Muscle layer of duodenum (tissue), 2 donors: Measurements from ENCODE around the gene PGBD5.

Experiments used
- H3K27ac ChIP-seq: one replicate; pipeline ENCODE4 v1.7.0; 2013; ENCODE audit warnings: mild to moderate bottlenecking, low read length
- H3K27me3 ChIP-seq: one replicate; pipeline ENCODE4 v1.7.0; 2013; ENCODE audit warnings: low read depth, mild to moderate bottlenecking, control low read depth, low read length
- H3K36me3 ChIP-seq, 2 donors: one replicate each; pipeline ENCODE4 v1.7.0; 2013; ENCODE audit warnings: low read length in 2 of 2, control low read depth in 1 of 2, mild to moderate bottlenecking in 1 of 2; ENCODE audit not compliant: insufficient read depth in 2 of 2, control insufficient read depth in 1 of 2
- H3K4me1 ChIP-seq, 2 donors: one replicate each; pipeline ENCODE4 v1.7.0; 2013; ENCODE audit warnings: low read length in 2 of 2, mild to moderate bottlenecking in 2 of 2, control low read depth in 1 of 2, moderate library complexity in 1 of 2; ENCODE audit not compliant: insufficient read depth in 2 of 2, control insufficient read depth in 1 of 2
- H3K4me3 ChIP-seq, 2 donors: one replicate each; pipeline ENCODE4 v1.7.0; 2013; ENCODE audit warnings: low read length in 2 of 2, low read depth in 1 of 2, mild to moderate bottlenecking in 1 of 2
- H3K9me3 ChIP-seq, 2 donors: one replicate each; pipeline ENCODE4 v1.7.0; 2013; ENCODE audit warnings: low read length in 2 of 2, control low read depth in 1 of 2, mild to moderate bottlenecking in 1 of 2; ENCODE audit not compliant: control insufficient read depth in 1 of 2
- donor health status: healthy.

PGBD5 gene

GRCh38 chr1:230384380-230385157 is 41.6 kb downstream of the PGBD5 start:
- no peak overlapping the region for H3K4me3 ChIP-seq
- H3K4me1 ChIP-seq = no peaks in the 10 kb centered on the region
- no peaks in the 10 kb centered on the region for H3K27me3 ChIP-seq
- H3K27ac ChIP-seq = no peak overlapping the region
- no peaks in the 10 kb centered on the region for H3K36me3 ChIP-seq
- peaks cover 0 to 7% of the 10 kb centered on the region in 2 donors for H3K9me3 ChIP-seq

DNA sequence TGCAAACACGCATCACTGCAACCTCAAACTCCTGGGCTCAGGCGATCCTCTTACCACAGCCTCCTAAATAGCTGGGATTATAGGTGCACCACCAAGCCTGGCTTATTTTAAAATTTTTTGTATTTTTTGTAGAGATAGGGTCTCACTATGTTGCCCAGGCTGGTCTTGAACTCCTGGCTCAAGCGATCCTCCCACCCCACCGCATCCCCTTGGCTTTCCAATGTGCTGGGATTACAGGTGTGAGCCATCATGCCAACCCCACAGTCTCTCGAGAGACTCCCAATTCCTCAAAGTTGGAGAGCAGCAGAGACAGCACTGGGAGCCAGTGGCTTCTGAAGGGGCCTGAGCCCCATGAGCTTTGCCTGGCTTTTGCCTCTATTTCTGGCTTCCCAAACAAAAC is 42.7 kb downstream of the PGBD5 start:
- Histone ChIP-seq H3K9me3 (peaks cover 0 to 17% of the 10 kb centered on the region in 2 donors), H3K27me3 (no peaks in the 10 kb centered on the region), H3K4me3 (no peak overlapping the region), H3K4me1 (no peaks in the 10 kb centered on the region), H3K27ac (no peak overlapping the region), H3K36me3 (no peaks in the 10 kb centered on the region)

- H3K27me3 ChIP-seq = no peaks in the 10 kb centered on the region
- H3K36me3 ChIP-seq = no peaks in the 10 kb centered on the region
- H3K9me3 ChIP-seq = peaks cover 0 to 17% of the 10 kb centered on the region in 2 donors
- H3K4me1 ChIP-seq = no peaks in the 10 kb centered on the region
- no peak overlapping the region for H3K4me3 ChIP-seq
- no peak overlapping the region for H3K27ac ChIP-seq
These were observed 44.1 kb downstream of the PGBD5 start for GRCh38 chr1:230382001-230382491.

GRCh38 chr1:230381585-230381984 is 44.5 kb downstream of the PGBD5 start:
- Histone ChIP-seq H3K36me3 (no peaks in the 10 kb centered on the region), H3K27me3 (no peaks in the 10 kb centered on the region), H3K9me3 (peaks cover 0 to 17% of the 10 kb centered on the region in 2 donors), H3K4me3 (no peak overlapping the region), H3K4me1 (no peaks in the 10 kb centered on the region), H3K27ac (no peak overlapping the region)

DNA sequence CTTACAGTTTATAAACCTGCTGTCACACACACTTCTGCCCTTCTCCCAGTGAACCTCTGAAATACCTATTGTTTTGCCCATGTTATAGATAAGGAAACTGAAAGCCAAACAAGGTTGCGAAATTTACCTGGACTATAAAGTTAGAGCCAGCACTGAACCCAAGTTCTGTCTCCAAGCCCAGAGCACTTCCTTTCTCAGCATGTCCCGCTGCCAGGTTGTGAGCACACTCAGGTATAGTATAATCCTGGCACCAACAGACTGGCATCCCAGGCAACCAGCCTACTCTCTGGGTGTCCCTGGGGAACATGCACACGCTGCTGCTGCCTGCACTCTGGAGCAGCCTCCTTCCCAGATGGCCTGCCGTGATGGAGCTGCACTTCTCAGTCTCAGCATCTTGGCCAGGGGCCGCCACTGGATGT is 45.1 kb downstream of the PGBD5 start:
- peaks cover 0 to 17% of the 10 kb centered on the region in 2 donors for H3K9me3 ChIP-seq
- no peak overlapping the region for H3K27ac ChIP-seq
- H3K27me3 ChIP-seq = no peaks in the 10 kb centered on the region
- no peaks in the 10 kb centered on the region for H3K4me1 ChIP-seq
- no peaks in the 10 kb centered on the region for H3K36me3 ChIP-seq
- no peak overlapping the region for H3K4me3 ChIP-seq

- H3K36me3 ChIP-seq = no peaks in the 10 kb centered on the region
- no peaks in the 10 kb centered on the region for H3K27me3 ChIP-seq
- peak overlapping the region in 1 of 2 donors; percentile 10 for H3K4me3 ChIP-seq
- H3K9me3 ChIP-seq = peaks cover 0 to 17% of the 10 kb centered on the region in 2 donors
- no peaks in the 10 kb centered on the region for H3K4me1 ChIP-seq
- H3K27ac ChIP-seq = no peak overlapping the region
These were observed 46.2 kb downstream of the PGBD5 start for GRCh38 chr1:230379928-230380327.

- Histone ChIP-seq H3K27me3 (no peaks in the 10 kb centered on the region), H3K27ac (no peak overlapping the region), H3K4me1 (no peaks in the 10 kb centered on the region), H3K4me3 (peak overlapping the region in 1 of 2 donors; percentile 10), H3K9me3 (peaks cover 0 to 17% of the 10 kb centered on the region in 2 donors), H3K36me3 (no peaks in the 10 kb centered on the region)
These were observed 46.7 kb downstream of the PGBD5 start for GRCh38 chr1:230379462-230379861.

DNA sequence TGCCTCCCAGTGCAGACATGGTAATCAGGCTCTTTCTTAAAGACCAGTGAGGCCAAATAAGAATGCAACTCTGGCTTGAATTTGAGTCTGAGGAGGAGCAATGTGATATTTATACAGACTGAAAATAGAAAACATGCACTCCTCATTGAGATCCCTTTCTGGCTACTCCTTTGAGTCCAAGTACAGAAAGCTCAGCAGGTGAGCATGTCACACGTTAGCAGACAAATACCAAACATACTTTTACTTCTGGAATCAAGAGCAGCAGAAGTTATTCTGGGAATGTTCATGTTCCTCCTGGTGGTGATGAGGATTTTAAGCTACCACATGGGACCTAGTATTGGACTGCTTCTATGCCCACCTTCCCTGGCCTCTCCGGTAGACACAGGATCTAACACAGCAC is 48.3 kb downstream of the PGBD5 start:
- Histone ChIP-seq H3K4me3 (no peak overlapping the region), H3K9me3 (peaks cover 0 to 17% of the 10 kb centered on the region in 2 donors), H3K36me3 (no peaks in the 10 kb centered on the region), H3K4me1 (no peaks in the 10 kb centered on the region), H3K27ac (no peak overlapping the region), H3K27me3 (no peaks in the 10 kb centered on the region)

- Histone ChIP-seq H3K4me3 (no peak overlapping the region), H3K27me3 (no peaks in the 10 kb centered on the region), H3K36me3 (no peaks in the 10 kb centered on the region), H3K27ac (no peak overlapping the region), H3K9me3 (peaks cover 0 to 17% of the 10 kb centered on the region in 2 donors), H3K4me1 (no peaks in the 10 kb centered on the region)
These were observed 48.8 kb downstream of the PGBD5 start for GRCh38 chr1:230377324-230377723.

- H3K9me3 ChIP-seq = peaks cover 0 to 17% of the 10 kb centered on the region in 2 donors
- H3K27ac ChIP-seq = no peak overlapping the region
- H3K27me3 ChIP-seq = no peaks in the 10 kb centered on the region
- H3K4me1 ChIP-seq = no peaks in the 10 kb centered on the region
- H3K36me3 ChIP-seq = no peaks in the 10 kb centered on the region
- no peak overlapping the region for H3K4me3 ChIP-seq
These were observed 49.8 kb downstream of the PGBD5 start for GRCh38 chr1:230376296-230376695.

DNA sequence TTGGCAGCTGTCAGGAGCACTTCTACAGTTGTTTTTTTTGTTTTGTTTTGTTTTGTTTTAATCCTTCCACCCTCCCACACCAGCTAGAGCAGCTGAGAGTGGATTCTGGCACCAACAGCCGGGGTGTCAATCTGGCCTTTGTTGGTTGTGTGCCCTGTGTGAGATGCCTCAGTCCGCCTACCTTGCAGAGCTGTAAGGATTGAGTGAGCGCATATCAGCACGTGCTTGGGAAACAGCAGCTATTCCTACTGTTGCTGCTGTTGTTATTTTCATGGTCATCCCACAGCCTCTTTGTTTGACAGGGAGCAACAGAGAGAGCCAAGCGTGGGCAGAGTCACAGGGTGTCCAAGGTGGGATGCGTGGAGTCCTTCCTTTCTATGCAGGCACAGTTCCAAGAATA is 50.4 kb downstream of the PGBD5 start:
- no peaks in the 10 kb centered on the region for H3K27me3 ChIP-seq
- H3K4me3 ChIP-seq = no peak overlapping the region
- H3K36me3 ChIP-seq = no peaks in the 10 kb centered on the region
- no peak overlapping the region for H3K27ac ChIP-seq
- H3K9me3 ChIP-seq = peaks cover 0 to 17% of the 10 kb centered on the region in 2 donors
- H3K4me1 ChIP-seq = no peaks in the 10 kb centered on the region

GRCh38 chr1:230375147-230375546 is 51.0 kb downstream of the PGBD5 start:
- Histone ChIP-seq H3K36me3 (no peaks in the 10 kb centered on the region), H3K27ac (no peak overlapping the region), H3K9me3 (peaks cover 0 to 15% of the 10 kb centered on the region in 2 donors), H3K4me3 (no peak overlapping the region), H3K27me3 (no peaks in the 10 kb centered on the region), H3K4me1 (no peaks in the 10 kb centered on the region)
